ENCODE data around the gene FOXP1. TPM values are rescaled to one million over a fixed set of nuclear protein-coding genes. Genes with fewer than 3 reads are reported as not detected.
A peak's percentile ranks its signal among the peaks of the same experiment; 100 is the strongest.

The FOXP1 gene
- total and polyA plus RNA-seq, 3 donors from 2014 or later = 37.8 to 105 (median 75.9) TPM

GRCh38 chr3:71310980-71311660 is 272.4 kb downstream of the FOXP1 start:
- WGBS, 2 donors = 85 to 90% methylated on average over 9 of the region's 9 CpGs
- no peak for TF ChIP-seq POLR2A (IDR thresholded peaks at IDR 0.05)
- TF ChIP-seq CTCF (IDR thresholded peaks at IDR 0.05) = no peak
- no peak overlapping the region for H3K27ac ChIP-seq
- intact Hi-C loops (cut with DNase I; ENCODE audit: low total_unique reads) = no loop called here
- no peak for DNase-seq
- H3K36me3 ChIP-seq (ENCODE audit: low read depth, missing control alignments) = no peaks in the 10 kb centered on the region
- no peaks in the 10 kb centered on the region for H3K27me3 ChIP-seq
- no peak overlapping the region for H3K4me3 ChIP-seq
- H3K4me1 ChIP-seq = no peaks in the 10 kb centered on the region
- no peaks in the 10 kb centered on the region for H3K9me3 ChIP-seq

- no peak overlapping the region for H3K4me3 ChIP-seq
- peak; percentile 21 for DNase-seq
- intact Hi-C loops (cut with DNase I; ENCODE audit: low total_unique reads) = no loop called here
Measured at GRCh38 chr3:71310359-71310979, 273.1 kb downstream of the FOXP1 start.

GRCh38 chr3:71309886-71310285 is 273.6 kb downstream of the FOXP1 start:
- 90 to 94% methylated on average over 1 of the region's 1 CpG for WGBS, 2 donors
- DNase-seq = no peak
- Histone ChIP-seq H3K9me3 (no peaks in the 10 kb centered on the region), H3K4me1 (no peaks in the 10 kb centered on the region), H3K27me3 (no peaks in the 10 kb centered on the region), H3K36me3 (ENCODE audit: low read depth, missing control alignments) (no peaks in the 10 kb centered on the region), H3K4me3 (no peak overlapping the region), H3K27ac (no peak overlapping the region)
- intact Hi-C loops (cut with DNase I; ENCODE audit: low total_unique reads) = no loop called here
- TF ChIP-seq CTCF (IDR thresholded peaks at IDR 0.05) (no peak), POLR2A (IDR thresholded peaks at IDR 0.05) (no peak)

More at GRCh38 chr3:71310359-71310979, 273.1 kb downstream of the FOXP1 start:
- H3K27ac ChIP-seq = no peak overlapping the region
- 41 to 55% methylated on average over 9 of the region's 9 CpGs for WGBS, 2 donors
- no peaks in the 10 kb centered on the region for H3K4me1 ChIP-seq
- TF ChIP-seq POLR2A (IDR thresholded peaks at IDR 0.05) = no peak
- TF ChIP-seq CTCF (IDR thresholded peaks at IDR 0.05) = no peak
- no peaks in the 10 kb centered on the region for H3K36me3 ChIP-seq (ENCODE audit: low read depth, missing control alignments)
- H3K27me3 ChIP-seq = no peaks in the 10 kb centered on the region
- no peaks in the 10 kb centered on the region for H3K9me3 ChIP-seq

- no peak for TF ChIP-seq CTCF (IDR thresholded peaks at IDR 0.05)
- TF ChIP-seq POLR2A (IDR thresholded peaks at IDR 0.05) = no peak
- Histone ChIP-seq H3K4me1 (no peaks in the 10 kb centered on the region), H3K36me3 (ENCODE audit: low read depth, missing control alignments) (no peaks in the 10 kb centered on the region), H3K4me3 (no peak overlapping the region), H3K9me3 (no peaks in the 10 kb centered on the region), H3K27me3 (no peaks in the 10 kb centered on the region), H3K27ac (no peak overlapping the region)
- intact Hi-C loops (cut with DNase I; ENCODE audit: low total_unique reads) = no loop called here
- 84 to 87% methylated on average over 3 of the region's 3 CpGs for WGBS, 2 donors
- no peak for DNase-seq
Measured at GRCh38 chr3:71309342-71309741, 274.2 kb downstream of the FOXP1 start.
